Measurements from ENCODE around the gene C1QTNF8. TPM values are rescaled to one million over a fixed set of nuclear protein-coding genes. Genes with fewer than 3 reads are reported as not detected.

The C1QTNF8 gene
- total RNA-seq, 1 experiment from 2014 or later: 0.39 TPM

- Histone ChIP-seq H3K27me3 (ENCODE audit: control insufficient read depth, insufficient read depth, low read length) (no peaks in the 10 kb centered on the region; the same call in 1 of the 2 replicates), H3K4me1 (ENCODE audit: control insufficient read depth, insufficient read depth, low read length) (peaks cover 30% of the 10 kb centered on the region), H3K27ac (ENCODE audit: low read length) (no peak overlapping the region), H3K4me3 (ENCODE audit: low read depth in 2 of 2, low read length in 2 of 2) (no peak overlapping the region), H3K9me3 (ENCODE audit: control insufficient read depth, insufficient read depth, low read depth, low read length) (no peaks in the 10 kb centered on the region), H3K36me3 (ENCODE audit: control insufficient read depth, insufficient read depth, low read length) (no peaks in the 10 kb centered on the region)
- ChIA-PET CTCF (interaction anchor here (0.5 to 0.9 kb wide), 2 partner anchors 12 to 34 kb away, joined by 3 to 4 read pairs; no protein-coding TSS in a partner anchor), POLR2A (interaction anchor here (0.6 to 0.7 kb wide), 2 partner anchors 22 to 295 kb away, joined by 3 read pairs; no protein-coding TSS in a partner anchor)
- no peak for DNase-seq (ENCODE audit: low read depth, low spot score)
- TF ChIP-seq SIN3A (IDR thresholded peaks at IDR 0.05; ENCODE audit: borderline replicate concordance, insufficient read depth, low read depth, low read length) (no peak), TCF7L2 (IDR thresholded peaks at IDR 0.05; ENCODE audit: low read depth, low read length) (no peak), POLR2AphosphoS5 (IDR thresholded peaks at IDR 0.05; ENCODE audit: low read depth, low read length) (no peak)
- TF ChIP-seq, protein P1, sequence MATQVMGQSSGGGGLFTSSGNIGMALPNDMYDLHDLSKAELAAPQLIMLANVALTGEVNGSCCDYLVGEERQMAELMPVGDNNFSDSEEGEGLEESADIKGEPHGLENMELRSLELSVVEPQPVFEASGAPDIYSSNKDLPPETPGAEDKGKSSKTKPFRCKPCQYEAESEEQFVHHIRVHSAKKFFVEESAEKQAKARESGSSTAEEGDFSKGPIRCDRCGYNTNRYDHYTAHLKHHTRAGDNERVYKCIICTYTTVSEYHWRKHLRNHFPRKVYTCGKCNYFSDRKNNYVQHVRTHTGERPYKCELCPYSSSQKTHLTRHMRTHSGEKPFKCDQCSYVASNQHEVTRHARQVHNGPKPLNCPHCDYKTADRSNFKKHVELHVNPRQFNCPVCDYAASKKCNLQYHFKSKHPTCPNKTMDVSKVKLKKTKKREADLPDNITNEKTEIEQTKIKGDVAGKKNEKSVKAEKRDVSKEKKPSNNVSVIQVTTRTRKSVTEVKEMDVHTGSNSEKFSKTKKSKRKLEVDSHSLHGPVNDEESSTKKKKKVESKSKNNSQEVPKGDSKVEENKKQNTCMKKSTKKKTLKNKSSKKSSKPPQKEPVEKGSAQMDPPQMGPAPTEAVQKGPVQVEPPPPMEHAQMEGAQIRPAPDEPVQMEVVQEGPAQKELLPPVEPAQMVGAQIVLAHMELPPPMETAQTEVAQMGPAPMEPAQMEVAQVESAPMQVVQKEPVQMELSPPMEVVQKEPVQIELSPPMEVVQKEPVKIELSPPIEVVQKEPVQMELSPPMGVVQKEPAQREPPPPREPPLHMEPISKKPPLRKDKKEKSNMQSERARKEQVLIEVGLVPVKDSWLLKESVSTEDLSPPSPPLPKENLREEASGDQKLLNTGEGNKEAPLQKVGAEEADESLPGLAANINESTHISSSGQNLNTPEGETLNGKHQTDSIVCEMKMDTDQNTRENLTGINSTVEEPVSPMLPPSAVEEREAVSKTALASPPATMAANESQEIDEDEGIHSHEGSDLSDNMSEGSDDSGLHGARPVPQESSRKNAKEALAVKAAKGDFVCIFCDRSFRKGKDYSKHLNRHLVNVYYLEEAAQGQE (IDR thresholded peaks at IDR 0.05; ENCODE audit: insufficient read depth in 1 of 2, low read depth in 2 of 2, low read length in 1 of 2): no peak
- TF ChIP-seq, protein P2, sequence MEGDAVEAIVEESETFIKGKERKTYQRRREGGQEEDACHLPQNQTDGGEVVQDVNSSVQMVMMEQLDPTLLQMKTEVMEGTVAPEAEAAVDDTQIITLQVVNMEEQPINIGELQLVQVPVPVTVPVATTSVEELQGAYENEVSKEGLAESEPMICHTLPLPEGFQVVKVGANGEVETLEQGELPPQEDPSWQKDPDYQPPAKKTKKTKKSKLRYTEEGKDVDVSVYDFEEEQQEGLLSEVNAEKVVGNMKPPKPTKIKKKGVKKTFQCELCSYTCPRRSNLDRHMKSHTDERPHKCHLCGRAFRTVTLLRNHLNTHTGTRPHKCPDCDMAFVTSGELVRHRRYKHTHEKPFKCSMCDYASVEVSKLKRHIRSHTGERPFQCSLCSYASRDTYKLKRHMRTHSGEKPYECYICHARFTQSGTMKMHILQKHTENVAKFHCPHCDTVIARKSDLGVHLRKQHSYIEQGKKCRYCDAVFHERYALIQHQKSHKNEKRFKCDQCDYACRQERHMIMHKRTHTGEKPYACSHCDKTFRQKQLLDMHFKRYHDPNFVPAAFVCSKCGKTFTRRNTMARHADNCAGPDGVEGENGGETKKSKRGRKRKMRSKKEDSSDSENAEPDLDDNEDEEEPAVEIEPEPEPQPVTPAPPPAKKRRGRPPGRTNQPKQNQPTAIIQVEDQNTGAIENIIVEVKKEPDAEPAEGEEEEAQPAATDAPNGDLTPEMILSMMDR (IDR thresholded peaks at IDR 0.05): no peak
- in situ Hi-C loops (cut with HindIII; ENCODE audit: low pct_unique_long_range_greater_than_20kb, low sequenced_read_pairs) (no loop called here), intact Hi-C loops (cut with micrococcal nuclease; ENCODE audit: unreplicated experiment) (no loop called here)
- ATAC-seq: no peak
- no TSS peak for BruUV-seq (replicated peaks)
Measured at GRCh38 chr16:1069154-1069553, 26.9 kb downstream of the C1QTNF8 start.

DNA sequence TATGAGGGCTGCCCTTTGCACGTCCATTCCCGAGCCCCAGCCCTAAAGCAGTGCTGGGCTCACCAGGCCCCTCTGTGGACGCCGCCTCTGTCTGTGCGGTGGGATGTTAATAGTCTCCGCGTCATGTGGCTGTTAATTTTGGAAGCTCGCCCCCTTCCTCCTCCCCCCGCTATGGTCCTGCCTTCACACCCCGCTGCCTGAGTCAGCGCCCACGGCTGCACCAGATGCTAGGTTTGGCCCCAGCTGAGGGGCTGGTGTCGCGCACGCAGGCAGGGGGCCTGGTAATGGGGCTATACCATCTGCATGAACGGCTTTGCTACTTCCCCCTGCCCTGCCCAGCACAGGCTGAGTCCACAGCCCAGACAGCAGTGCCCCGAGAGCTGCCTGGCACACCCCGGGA is 27.6 kb downstream of the C1QTNF8 start:
- DNase-seq (ENCODE audit: low read depth, low spot score) (no peak), ATAC-seq (0 out of 2 replicates have a peak, but pooled peaks have one; percentile 22)
- Histone ChIP-seq H3K36me3 (ENCODE audit: control insufficient read depth, insufficient read depth, low read length) (no peaks in the 10 kb centered on the region), H3K9me3 (ENCODE audit: control insufficient read depth, insufficient read depth, low read depth, low read length) (no peaks in the 10 kb centered on the region), H3K4me1 (ENCODE audit: control insufficient read depth, insufficient read depth, low read length) (peaks cover 26% of the 10 kb centered on the region), H3K4me3 (ENCODE audit: low read depth in 2 of 2, low read length in 2 of 2) (no peak overlapping the region), H3K27me3 (ENCODE audit: control insufficient read depth, insufficient read depth, low read length) (no peaks in the 10 kb centered on the region; the same call in 1 of the 2 replicates), H3K27ac (ENCODE audit: low read length) (no peak overlapping the region)
- no TSS peak for BruUV-seq (replicated peaks)
- intact Hi-C loops (cut with micrococcal nuclease; ENCODE audit: unreplicated experiment) (no loop called here), in situ Hi-C loops (cut with HindIII; ENCODE audit: low pct_unique_long_range_greater_than_20kb, low sequenced_read_pairs) (no loop called here)
- TF ChIP-seq SIN3A (IDR thresholded peaks at IDR 0.05; ENCODE audit: borderline replicate concordance, insufficient read depth, low read depth, low read length) (no peak), TCF7L2 (IDR thresholded peaks at IDR 0.05; ENCODE audit: low read depth, low read length) (no peak), POLR2AphosphoS5 (IDR thresholded peaks at IDR 0.05; ENCODE audit: low read depth, low read length) (no peak)
- TF ChIP-seq, protein P2 (IDR thresholded peaks at IDR 0.05): no peak
- TF ChIP-seq, protein P1 (IDR thresholded peaks at IDR 0.05; ENCODE audit: insufficient read depth in 1 of 2, low read depth in 2 of 2, low read length in 1 of 2): no peak
- ChIA-PET POLR2A (interaction anchor here (0.6 kb wide), 1 partner anchor 23 kb away, joined by 3 read pairs; no protein-coding TSS in a partner anchor), CTCF (no interaction called here)
